Neural progenitor cell (in vitro differentiated cells): Measurements from ENCODE around the gene MNT. TPM values are rescaled to one million over a fixed set of nuclear protein-coding genes. Genes with fewer than 3 reads are reported as not detected.

Experiments
- DNase-seq: peaks from one replicate; pipeline ENCODE4 v3.0.0-alpha.2; 2016; ENCODE audit warnings: low spot score
- H2AFZ ChIP-seq: fragments of 200-600 bp; sonication (generic); replicated peaks from 2 replicates; pipeline ENCODE4 v1.6.1; 2016; ENCODE audit warnings: antibody characterized with exemption
- H3F3A ChIP-seq: fragments of 200-600 bp; sonication (generic); 2 replicates; pipeline ENCODE4 v1.6.1; 2016; ENCODE audit warnings: antibody characterized with exemption, low read depth
- H3K27ac ChIP-seq: fragments of 200-600 bp; sonication (generic); 2 replicates; pipeline ENCODE4 v1.5.1; 2016; ENCODE audit warnings: mild to moderate bottlenecking
- H3K27me3 ChIP-seq: fragments of 200-600 bp; sonication (generic); 2 replicates; pipeline ENCODE4 v1.6.1; 2016; ENCODE audit warnings: mild to moderate bottlenecking, moderate library complexity
- H3K36me3 ChIP-seq: fragments of 200-600 bp; sonication (generic); 2 replicates; pipeline ENCODE4 v1.5.1; 2016
- H3K4me1 ChIP-seq: fragments of 200-600 bp; sonication (generic); 2 replicates; pipeline ENCODE4 v1.6.1; 2016; ENCODE audit warnings: mixed run types
- H3K4me2 ChIP-seq: fragments of 200-600 bp; sonication (generic); 2 replicates; pipeline ENCODE4 v1.6.1; 2016
- H3K4me3 ChIP-seq: fragments of 200-600 bp; sonication (generic); 2 replicates; pipeline ENCODE4 v1.5.1; 2016
- H3K79me2 ChIP-seq: fragments of 200-600 bp; sonication (generic); 2 replicates; pipeline ENCODE4 v1.6.1; 2016; ENCODE audit warnings: low read depth
- H3K9ac ChIP-seq: fragments of 200-600 bp; sonication (generic); 2 replicates; pipeline ENCODE4 v1.6.1; 2016
- H3K9me3 ChIP-seq: fragments of 200-600 bp; sonication (generic); 2 replicates; pipeline ENCODE4 v1.5.1; 2016; ENCODE audit warnings: low read depth
- H4K20me1 ChIP-seq: fragments of 200-600 bp; sonication (generic); 2 replicates; pipeline ENCODE4 v1.6.1; 2016; ENCODE audit warnings: low read depth
- H3K27ac Mint-ChIP-seq: 3 replicates; pipeline ENCODE4 v1.8.0; 2021; ENCODE audit warnings: mixed read lengths
- H3K27me3 Mint-ChIP-seq: 2 replicates; pipeline ENCODE4 v1.8.0; 2022; ENCODE audit warnings: low read depth, mild to moderate bottlenecking, inconsistent platforms, moderate library complexity, mixed read lengths; ENCODE audit not compliant: insufficient read depth
- H3K36me3 Mint-ChIP-seq: 3 replicates; pipeline ENCODE4 v1.8.0; 2021; ENCODE audit warnings: mixed read lengths
- H3K4me1 Mint-ChIP-seq: 3 replicates; pipeline ENCODE4 v1.8.0; 2021; ENCODE audit warnings: mixed read lengths
- H3K4me3 Mint-ChIP-seq: 3 replicates; pipeline ENCODE4 v1.8.0; 2021; ENCODE audit warnings: mild to moderate bottlenecking, moderate library complexity, mixed read lengths
- H3K9me3 Mint-ChIP-seq: 3 replicates; pipeline ENCODE4 v1.8.0; 2020; ENCODE audit warnings: mixed read lengths
- CTCF ChIP-seq: fragments of 200-600 bp; sonication (generic); IDR thresholded peaks from 2 replicates; pipeline ENCODE4 v1.5.1; 2017; ENCODE audit warnings: antibody characterized with exemption, mild to moderate bottlenecking
- EZH2 ChIP-seq: fragments of 200-600 bp; sonication (generic); IDR thresholded peaks from 2 replicates; pipeline ENCODE4 v1.6.1; 2017; ENCODE audit warnings: antibody characterized with exemption, mild to moderate bottlenecking, moderate library complexity
- EZH2phosphoT487 ChIP-seq: fragments of 200-600 bp; sonication (generic); IDR thresholded peaks from 2 replicates; pipeline ENCODE4 v1.6.1; 2017; ENCODE audit warnings: antibody characterized with exemption
- total RNA-seq: library from RNA; depleted of rRNA; stranded (reverse); fragments of >200 nt; gene quantifications from 2 replicates; pipeline ENCODE4 v1.2.3, GENCODE V29; 2015; ENCODE audit warnings: low replicate concordance

MNT gene
- total RNA-seq, 1 donor from 2014 or later, result 2.2 TPM

GRCh38 chr17:2427910-2428309 lies 27.1 kb upstream of the MNT start:
- Histone ChIP-seq H2AFZ (no peak overlapping the region), H3K4me1 (no peaks in the 10 kb centered on the region), H3K27me3 (no peaks in the 10 kb centered on the region), H3K4me2 (no peak overlapping the region), H3F3A (no peaks in the 10 kb centered on the region), H3K79me2 (peaks cover 9% of the 10 kb centered on the region), H4K20me1 (no peaks in the 10 kb centered on the region), H3K4me3 (no peak overlapping the region), H3K9ac (no peak overlapping the region), H3K27ac (no peak overlapping the region), H3K36me3 (no peaks in the 10 kb centered on the region), H3K9me3 (no peaks in the 10 kb centered on the region)
- no peak for DNase-seq
- peaks cover 3% of the 10 kb centered on the region for H3K27me3 Mint-ChIP-seq
- no peak overlapping the region for H3K27ac Mint-ChIP-seq
- H3K4me3 Mint-ChIP-seq, result no peak overlapping the region
- H3K9me3 Mint-ChIP-seq, result no peaks in the 10 kb centered on the region
- peaks cover 24% of the 10 kb centered on the region for H3K4me1 Mint-ChIP-seq
- TF ChIP-seq EZH2phosphoT487 (no peak), EZH2 (no peak), CTCF (no peak)
- peaks cover 16% of the 10 kb centered on the region for H3K36me3 Mint-ChIP-seq

- no peak for DNase-seq
- H3K9me3 ChIP-seq, result no peaks in the 10 kb centered on the region
- Mint-ChIP-seq H3K4me3 (no peak overlapping the region), H3K27ac (peak overlapping the region; percentile 66), H3K36me3 (peaks cover 11% of the 10 kb centered on the region), H3K9me3 (no peaks in the 10 kb centered on the region), H3K4me1 (peaks cover 21% of the 10 kb centered on the region), H3K27me3 (peaks cover 3% of the 10 kb centered on the region)
- H3K9ac ChIP-seq, result no peak overlapping the region
- no peaks in the 10 kb centered on the region for H4K20me1 ChIP-seq
- no peaks in the 10 kb centered on the region for H3K4me1 ChIP-seq
- no peak overlapping the region for H3K4me2 ChIP-seq
- peaks cover 9% of the 10 kb centered on the region for H3K79me2 ChIP-seq
- no peaks in the 10 kb centered on the region for H3K36me3 ChIP-seq
- no peak overlapping the region for H3K27ac ChIP-seq
- no peak overlapping the region for H2AFZ ChIP-seq
- H3F3A ChIP-seq, result no peaks in the 10 kb centered on the region
- TF ChIP-seq EZH2 (no peak), CTCF (no peak), EZH2phosphoT487 (no peak)
- H3K4me3 ChIP-seq, result no peak overlapping the region
- no peaks in the 10 kb centered on the region for H3K27me3 ChIP-seq
These were observed 26.4 kb upstream of the MNT start for GRCh38 chr17:2427215-2427614.

- Histone ChIP-seq H4K20me1 (no peaks in the 10 kb centered on the region), H3K4me1 (no peaks in the 10 kb centered on the region), H3K9ac (no peak overlapping the region), H3K36me3 (no peaks in the 10 kb centered on the region), H3K27ac (no peak overlapping the region), H3F3A (no peaks in the 10 kb centered on the region), H3K9me3 (no peaks in the 10 kb centered on the region), H2AFZ (no peak overlapping the region), H3K4me2 (no peak overlapping the region), H3K4me3 (no peak overlapping the region), H3K79me2 (peaks cover 9% of the 10 kb centered on the region), H3K27me3 (no peaks in the 10 kb centered on the region)
- no peak overlapping the region for H3K27ac Mint-ChIP-seq
- H3K9me3 Mint-ChIP-seq, result no peaks in the 10 kb centered on the region
- H3K27me3 Mint-ChIP-seq, result peaks cover 10% of the 10 kb centered on the region
- no peak for DNase-seq
- H3K4me3 Mint-ChIP-seq, result no peak overlapping the region
- peaks cover 30% of the 10 kb centered on the region for H3K36me3 Mint-ChIP-seq
- peaks cover 37% of the 10 kb centered on the region for H3K4me1 Mint-ChIP-seq
- TF ChIP-seq EZH2phosphoT487, result no peak
- no peak for TF ChIP-seq CTCF
- TF ChIP-seq EZH2, result no peak
These were observed 22.4 kb upstream of the MNT start for GRCh38 chr17:2423271-2423670.
